ENCODE data around the gene ADIPOR2.

The ADIPOR2 gene

DNA sequence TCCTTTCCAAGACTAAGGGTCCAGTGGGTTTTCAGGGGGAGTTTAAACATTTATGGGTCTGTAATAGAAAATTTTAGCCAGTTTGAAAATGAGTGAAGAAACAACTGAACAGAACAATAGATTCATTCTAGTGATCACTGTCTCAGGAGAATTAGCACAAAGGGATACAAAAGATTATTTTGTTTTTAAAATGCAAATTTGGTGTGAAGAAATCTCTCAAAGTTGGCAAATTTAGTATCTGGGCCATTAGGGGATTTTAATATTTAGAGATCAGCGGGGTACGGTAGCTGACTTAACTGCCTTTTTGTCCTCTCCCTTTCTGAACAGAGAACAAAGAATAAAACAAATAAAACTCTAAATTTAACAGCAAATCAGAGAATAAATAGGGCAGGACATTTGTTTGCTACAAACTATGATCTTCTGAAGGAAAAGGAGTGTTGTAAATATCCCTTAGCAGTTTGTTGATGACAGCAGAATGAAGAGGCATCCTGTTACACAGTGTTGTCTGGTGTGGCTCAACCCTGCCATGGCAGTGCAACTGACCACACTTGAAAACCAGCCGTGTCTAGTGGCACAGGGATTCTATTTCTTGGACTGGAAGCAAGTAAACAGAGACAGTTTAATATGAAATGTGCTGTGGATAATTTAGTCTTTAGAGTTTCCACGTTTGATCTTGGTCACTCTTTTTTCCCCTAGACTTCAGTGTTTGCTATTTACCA lies 83.2 kb downstream of the ADIPOR2 start:
- DNase-seq (ENCODE audit: low spot score) = peak; percentile 58

DNA sequence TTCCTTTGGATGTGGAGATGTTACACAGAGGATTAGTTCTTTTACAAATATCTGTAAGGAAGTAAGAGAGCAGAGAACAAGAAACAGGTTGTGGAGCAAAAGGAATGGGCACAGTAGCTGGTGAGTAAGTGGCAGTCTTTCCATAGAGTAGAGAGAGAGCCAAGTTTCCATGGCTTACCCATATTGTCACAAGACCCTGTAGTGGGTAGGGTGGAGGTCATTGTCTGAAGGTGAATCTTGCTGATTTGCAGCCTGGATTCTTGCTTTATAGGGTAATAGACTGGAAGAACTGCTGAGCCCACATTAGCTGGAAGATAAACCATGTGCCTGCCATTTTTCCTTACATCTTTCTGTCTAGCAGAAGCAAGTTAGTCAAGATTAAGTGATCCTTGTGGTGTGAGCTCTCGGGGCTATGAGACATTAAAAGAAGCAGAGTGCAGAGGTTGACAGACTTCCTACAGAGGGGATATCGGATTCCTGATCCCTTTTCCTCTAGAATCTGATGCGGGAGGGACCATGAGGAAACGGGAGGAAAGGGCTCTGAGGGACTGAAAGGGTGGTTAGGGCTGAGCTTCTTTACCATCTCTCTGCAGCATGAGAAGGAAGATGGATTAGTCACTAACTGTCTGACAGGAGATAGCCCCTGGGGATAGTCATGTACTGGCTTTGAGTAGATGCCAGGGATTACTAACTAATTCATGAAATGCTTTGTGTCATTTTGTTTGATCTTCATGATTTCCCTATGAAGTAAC lies 85.5 kb downstream of the ADIPOR2 start:
- DNase-seq (ENCODE audit: low spot score) = no peak

DNA sequence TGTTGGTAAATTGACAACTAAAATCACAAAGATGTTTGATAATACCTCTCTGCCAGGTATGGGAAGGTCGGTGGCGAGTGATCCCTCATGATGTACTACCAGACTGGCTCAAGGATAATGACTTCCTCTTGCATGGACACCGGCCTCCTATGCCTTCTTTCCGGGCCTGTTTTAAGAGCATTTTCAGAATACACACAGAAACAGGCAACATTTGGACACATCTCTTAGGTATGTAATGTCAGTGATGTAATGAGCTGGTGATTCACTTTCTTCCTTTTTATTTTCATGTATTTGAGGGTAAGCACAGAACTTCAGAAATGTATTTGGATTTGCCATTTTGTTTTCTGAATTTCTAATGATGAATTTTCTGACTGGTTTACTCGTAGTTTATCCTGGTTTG lies 86.9 kb downstream of the ADIPOR2 start:
- DNase-seq (ENCODE audit: low spot score) = no peak

DNA sequence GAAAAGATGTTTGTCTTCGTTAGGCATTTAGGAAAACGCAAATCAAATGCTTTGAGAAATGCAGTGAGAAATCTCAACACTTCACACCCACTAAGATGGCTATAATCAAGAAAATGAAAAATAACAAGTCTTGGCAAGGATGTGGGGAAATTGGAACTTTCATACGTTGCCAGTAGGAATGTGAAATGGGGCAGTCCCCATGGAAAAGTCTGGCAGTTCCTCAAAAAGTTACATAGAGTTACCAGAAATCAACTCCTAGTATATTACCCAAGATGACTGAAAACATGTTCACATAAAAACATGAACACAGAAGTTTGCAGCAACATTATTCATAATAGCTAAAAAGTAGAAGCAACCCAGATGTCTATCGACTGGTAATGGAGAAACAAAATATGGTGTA lies 88.0 kb downstream of the ADIPOR2 start:
- DNase-seq (ENCODE audit: low spot score) = no peak

DNA sequence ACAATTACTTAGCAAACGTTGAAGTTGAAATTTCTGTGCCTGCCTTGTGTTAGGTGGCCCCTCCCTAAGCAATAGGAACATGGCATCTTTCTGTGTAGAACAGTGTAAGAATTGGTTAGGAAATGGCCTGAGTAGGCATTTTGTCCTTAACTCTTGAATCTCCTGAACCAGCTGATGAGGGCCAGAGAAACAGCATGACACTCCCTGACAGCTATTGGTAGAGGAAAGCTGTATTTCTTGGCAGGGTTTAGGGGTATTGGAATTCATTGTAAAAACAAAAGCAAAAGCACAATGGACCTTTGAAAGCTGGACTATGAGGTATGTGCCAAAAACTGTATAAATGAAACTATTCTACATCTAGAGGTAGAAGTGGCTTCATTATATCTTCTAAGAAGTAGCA lies 88.9 kb downstream of the ADIPOR2 start:
- peak; percentile 87 for DNase-seq (ENCODE audit: low spot score)

DNA sequence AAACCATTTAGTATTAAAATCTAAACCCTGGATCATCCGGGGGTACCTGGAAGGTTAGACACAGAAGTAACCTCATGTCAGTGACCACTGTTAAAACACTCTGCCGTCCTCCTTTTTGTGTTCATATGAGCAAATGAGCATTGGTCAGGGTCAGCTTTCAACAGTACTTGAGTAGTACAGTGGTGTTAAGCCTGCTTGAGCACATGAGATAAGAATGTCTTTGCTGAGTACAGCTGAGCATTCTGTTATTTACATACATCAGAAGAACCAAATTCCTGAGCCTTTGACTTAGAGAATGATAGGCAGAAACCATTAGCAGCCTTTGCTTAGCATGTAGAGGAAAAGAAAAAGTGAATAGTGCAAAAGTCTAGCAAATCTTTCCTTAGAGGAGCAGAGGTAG lies 90.9 kb downstream of the ADIPOR2 start:
- no peak for DNase-seq (ENCODE audit: low spot score)

DNA sequence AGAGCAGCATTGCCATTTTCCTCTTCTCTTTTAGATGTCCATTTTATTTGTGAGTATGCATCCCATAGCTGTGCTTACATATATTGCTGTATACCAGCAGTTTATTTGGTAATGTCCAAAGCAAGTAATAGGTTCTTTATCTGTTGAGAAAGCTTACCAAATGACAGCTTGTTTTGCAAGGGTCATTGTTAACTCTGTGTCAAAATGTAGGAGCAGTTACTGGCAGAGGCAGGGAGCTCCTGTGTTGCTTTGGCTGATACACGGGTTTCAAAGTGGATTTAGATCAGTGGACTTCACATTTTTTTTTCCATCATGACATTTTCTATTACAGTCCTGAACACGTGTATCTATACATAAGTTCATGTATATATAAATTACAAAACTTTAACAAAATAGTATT lies 91.3 kb downstream of the ADIPOR2 start:
- no peak for DNase-seq (ENCODE audit: low spot score)

DNA sequence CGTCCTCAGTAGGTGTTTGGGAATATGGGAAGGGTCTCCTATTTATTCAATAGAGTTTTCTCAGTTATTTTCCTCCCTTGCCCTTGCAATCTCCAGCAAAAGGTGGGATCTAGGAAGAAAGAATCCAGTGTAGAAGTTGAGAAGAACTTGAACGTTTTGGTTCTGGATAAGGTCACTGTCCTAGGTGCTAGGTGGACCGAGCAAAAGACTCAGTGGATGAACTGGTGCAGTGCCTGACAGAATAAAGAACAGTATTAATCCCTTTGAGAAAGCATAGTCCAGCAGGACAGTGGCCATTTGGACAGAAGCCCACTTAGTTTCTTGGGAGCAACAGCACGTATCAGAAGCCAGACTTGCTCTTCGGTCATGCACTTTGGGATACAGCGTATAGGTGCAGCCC lies 96.8 kb downstream of the ADIPOR2 start:
- DNase-seq (ENCODE audit: low spot score) = no peak

DNA sequence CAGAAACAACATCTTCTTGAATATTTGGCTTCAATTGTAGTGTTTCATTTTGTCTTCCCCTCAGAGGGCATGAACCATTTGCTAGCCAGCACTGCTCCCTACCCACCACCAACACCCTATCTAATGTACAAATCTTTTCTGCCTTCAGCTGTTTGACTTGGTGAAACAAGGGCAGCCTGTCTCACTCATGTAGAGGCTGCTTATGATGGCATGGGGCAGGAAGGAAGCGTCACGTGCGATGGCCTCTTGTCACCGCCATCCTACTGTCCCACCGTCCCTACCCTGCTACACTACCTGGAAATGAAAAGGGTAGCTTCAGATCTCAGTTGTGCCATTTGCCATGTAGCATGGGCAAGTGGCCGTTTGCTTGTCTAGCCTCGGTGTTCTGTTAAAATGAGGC lies 99.6 kb downstream of the ADIPOR2 start:
- no peak for DNase-seq (ENCODE audit: low spot score)

DNA sequence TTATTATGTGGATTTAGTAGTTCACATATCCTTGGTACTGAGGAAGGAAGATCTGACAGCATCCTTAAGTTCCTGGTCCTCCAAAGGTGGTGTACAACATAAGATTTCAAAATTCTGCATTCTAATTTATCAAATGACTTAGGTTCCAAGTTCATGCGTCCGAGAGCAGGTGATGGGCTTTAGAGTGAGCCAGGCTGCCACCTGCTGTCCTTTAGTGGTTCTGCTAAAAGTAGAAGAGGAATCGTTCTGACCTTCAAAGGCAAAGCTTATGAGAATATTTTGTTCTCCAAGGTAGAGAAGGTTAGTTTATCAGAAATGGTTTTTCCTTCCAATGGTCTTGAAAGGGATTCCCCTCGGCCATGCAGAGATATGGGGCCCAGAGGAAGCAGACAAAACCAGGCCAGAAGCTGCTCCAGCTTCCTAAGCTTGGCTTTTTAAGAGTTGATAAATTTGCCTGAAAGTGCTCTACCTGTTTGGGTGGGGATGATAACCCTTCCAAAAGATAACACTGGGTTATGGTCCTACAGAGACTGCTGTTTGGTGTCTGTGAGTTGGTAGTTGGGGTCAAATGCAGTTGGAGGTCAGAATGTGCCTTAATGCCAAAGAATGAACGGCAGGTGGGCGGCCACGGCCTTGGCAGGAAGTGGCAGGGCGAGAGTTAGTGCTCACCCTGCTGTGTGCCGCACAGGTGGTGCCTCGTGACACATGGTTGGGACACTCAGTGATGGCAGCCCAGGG lies 100.4 kb downstream of the ADIPOR2 start:
- DNase-seq (ENCODE audit: low spot score) = peak; percentile 75

DNA sequence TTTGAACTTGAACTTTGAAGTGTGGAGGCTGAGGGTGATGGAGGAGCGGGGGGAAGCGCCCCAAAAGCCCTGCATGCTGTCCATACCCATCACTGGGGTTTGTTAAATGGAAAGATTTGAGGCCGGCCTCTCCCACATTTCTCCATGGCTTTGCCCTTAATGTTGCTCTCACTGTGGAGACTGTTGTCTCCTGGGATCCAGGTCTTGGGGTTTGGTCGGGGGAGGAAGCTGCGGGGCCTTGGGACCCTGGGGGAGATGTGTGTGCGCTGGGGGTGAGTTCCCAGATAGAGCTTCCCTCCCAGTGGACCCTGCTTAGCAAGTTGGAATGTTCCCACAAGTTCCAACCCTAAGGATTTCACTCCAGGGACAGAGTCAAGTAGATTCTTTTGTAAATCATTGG lies 101.5 kb downstream of the ADIPOR2 start:
- DNase-seq (ENCODE audit: low spot score) = no peak

DNA sequence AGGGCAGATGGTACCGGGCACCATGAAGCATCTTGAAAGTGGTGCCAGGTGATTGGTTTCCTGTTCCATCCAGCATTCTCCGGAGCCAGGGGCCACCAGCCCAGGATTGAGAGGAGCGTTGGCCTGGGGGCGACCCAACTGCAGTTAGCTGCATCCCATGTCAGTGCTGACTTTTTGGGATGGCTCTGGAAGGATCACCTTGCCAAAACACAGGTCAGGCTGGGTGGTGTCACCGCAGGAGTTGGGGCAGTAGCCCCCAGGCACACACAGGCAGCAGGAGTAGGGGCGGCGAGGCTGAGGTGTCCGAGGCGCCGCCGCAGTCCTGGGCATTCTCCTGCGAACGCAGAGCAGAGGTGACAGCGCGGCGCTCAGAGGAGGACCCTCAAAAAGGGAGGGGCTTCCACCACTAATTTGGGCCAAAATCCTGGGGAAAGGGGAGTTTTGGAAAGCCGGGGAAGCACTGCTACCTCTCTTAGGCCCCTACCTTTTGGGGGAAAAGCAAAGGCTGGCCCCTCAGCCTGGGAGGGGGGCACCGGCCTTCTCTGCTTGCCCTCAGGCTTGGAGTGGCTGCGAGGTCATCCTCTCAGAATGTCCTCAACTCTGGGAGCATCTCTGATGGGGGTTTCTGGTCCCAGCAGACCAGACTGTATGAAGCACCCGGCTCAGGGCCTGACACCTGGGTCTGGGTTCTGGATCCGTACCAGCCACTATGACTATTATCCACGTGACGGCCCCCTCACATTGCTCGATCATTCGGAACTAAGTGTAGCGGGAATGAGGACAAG lies 102.7 kb downstream of the ADIPOR2 start:
- DNase-seq (ENCODE audit: low spot score) = no peak

DNA sequence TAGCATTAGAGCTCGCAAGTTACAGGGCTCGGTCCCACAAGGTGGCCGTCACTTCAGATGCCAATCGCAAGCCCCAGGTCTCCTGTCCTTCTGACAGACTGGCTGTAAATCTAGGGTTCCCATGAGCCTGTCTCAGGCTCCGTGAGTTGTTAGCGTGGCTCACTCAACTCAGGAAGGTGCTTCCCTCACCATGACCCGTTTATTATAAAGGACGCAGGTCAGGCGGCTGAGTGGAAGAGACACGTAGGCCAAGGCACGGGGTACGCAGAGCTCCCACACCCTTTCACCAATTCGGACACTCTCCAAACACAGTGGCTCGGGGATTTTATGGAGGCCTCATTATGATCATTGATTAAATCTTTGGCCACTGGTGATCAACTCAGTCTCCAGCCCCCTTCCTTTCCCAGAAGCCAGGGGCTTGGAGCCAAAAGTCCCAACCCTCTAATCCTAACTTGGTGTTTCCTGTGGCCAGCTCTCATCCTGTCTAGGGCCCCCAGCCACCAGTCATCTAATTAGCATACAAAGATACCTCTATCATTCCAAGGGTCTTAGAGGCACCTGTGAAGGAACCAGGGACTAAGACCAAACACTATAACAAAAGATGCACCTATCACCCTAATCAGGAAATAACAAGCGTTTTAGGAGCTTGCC lies 103.7 kb downstream of the ADIPOR2 start:
- DNase-seq (ENCODE audit: low spot score) = no peak

DNA sequence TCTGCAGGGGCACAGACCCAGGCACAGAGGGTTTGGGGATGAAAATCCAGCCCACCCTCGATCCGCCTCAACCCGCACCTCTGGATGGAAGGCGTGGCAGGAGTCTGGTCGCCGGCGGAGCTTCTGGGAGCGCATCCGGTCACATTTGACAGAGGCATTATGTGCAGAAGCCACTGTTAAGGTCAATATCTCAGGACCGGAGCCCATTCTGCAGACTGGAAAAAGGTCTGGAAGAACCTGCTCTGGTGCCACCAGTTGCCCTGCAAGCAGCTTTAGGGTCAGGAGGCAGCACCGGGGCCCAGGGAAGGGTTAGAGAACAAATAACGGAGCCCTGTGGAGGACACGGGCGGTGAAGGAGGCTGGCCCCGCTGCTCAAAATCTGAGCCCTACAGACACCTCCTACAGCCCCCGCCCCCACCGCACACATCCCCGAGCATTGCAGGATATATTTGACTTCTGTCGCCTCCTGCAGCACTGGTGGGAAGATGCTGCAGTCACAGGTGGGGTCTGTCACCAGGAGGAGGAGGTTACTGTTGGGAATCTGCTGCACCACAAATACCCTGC lies 104.4 kb downstream of the ADIPOR2 start:
- DNase-seq (ENCODE audit: low spot score) = no peak

DNA sequence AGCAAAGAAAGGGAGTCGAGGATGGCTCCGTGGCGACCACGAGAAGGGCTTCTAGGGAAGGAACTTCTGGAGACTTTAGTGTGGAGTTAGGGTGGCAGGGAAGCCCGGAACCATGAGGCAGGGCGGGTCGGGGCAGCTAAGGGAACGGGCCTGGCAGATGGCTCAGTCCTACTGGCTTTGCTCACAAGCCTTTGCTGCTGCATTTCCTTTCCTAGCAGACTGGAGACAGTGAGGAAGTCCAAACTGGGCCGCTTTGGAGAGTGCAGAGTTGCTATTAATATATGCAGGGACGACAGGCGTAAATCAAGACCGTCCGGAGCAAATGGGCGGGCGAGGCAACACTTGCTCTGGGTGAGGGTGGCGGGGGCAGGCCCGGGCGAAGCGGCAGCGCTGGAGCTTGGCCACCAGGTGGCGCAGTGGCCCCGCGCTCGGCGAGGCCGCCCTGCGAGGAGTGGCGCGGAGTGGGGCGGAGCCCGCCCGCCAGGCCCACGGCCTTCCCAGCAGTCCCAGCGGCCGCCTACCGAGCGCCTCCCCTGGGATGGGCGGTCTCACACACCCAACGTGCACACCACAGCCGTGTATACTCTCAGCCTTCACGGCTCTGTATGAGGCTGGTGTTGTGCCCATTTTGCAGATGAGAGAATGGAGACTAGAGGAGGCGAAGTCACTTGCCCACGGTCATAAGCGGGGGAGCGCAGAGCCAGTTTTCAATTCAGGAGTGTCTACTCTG lies 105.1 kb downstream of the ADIPOR2 start:
- peak; percentile 91 for DNase-seq (ENCODE audit: low spot score)

DNA sequence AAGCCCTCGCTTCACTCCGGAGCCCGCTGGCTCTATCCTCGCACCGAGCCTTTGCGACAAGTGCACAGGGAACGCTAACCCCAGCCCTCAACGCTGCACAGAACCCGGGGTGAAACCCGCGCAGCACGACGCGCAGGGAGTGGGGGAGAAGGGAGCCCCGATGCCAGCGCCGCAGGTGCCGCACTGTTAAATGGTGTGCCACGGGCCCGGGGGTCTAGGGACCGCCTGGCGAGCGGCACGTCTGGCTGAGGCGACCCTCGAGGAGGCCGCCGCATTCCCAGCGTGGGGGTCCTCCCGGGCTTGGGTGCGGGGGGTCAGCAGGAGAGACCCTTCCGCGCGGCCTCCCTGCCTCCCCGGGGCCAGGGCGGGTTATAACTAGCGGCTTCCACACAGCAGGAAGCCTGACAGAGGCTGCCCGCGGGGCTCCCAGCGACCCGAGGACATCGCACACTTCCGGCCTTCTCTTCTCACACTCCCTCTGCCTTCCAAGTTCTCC lies 105.7 kb downstream of the ADIPOR2 start:
- DNase-seq (ENCODE audit: low spot score) = no peak

DNA sequence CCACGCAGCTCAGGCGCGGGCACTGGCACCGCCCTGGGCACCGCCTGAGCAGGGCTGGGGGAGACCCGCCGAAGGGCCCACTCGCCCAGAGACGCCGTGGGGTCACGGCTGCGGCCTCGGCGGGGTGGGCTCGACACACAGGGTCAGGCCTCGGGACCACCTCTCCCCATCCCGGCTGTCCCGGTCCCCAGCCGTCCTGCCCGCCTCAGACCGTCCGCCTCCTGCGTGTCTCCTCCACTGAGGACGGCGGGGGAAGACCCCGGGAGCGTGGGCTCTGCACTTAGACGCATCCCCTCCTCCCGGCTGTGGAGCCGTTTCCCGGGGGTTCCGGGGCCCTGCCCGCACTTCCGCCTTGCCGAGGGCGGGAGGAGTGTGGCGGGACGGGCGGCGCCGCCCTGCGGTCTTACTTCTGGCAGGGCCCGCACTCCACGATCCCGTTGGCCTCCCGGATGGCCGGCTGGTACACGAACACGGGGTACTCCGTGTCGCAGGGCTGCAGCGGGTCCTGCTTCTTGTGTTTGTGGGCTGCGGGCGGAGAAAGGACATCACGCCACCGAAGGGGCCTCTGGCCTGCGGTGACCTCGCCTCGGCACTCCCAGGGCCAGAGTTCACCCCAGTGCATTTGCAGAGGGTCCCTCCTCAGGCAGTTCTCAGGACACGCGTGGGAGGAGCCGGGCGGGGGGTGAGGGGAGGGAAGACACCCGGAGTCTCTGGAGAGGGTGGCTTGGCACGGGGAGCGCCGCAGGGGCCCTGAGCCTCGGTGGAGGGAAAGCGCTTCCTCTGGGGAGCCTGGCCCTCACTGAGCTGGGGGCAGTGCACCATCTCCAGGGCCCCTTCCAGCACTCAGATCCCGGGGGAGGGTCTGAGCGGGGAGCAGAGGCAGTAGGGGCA lies 106.4 kb downstream of the ADIPOR2 start:
- DNase-seq (ENCODE audit: low spot score) = no peak

DNA sequence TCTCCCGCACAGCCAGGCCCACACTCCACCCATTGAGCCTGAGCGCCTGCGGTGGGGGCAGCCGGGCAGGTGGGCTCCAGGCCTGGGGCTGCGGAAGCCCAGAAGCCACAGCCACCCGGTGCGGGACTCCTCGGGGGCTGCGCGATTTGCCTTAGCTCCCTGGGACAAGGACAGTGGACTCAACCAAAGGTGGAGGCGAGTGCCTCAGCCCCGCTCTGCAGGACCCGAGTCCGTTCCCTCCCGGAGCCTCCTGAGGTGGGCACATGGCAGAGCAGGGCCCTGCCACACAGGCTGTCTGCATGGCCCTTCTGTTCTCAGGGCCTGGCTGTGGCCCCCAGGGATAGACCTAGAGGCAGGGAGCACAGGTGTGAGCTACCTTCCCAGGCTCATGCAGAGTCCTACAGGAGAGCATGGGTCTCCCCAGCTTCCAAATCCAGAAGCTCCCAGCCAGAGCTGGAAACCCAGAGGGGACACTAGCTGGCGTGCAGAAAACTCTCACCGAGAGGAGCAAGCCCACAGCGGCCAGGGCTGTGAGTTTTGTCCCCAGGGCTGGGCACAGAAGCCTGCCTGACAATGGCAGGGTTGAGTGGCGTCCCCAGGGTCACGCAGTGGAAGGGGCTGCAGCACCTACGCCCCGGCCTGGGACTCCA lies 107.2 kb downstream of the ADIPOR2 start:
- DNase-seq (ENCODE audit: low spot score) = no peak

DNA sequence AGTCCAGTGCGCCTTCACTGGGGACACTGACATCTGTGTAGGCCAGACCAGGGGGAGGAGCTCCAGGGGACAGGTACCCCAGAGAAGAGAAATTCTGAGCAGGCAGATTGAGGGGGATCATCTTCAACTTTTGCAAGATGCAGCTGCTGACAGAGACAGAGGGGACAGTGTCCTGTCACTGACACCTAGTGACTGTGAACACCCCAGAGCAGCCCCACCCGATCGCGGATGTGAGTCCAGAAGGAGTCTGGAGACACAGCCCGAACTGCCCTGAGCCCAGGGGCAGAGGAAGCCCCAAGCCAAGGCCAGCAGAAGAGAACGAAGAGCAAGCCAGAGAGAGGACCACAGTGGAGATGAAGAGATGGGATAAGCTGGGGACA lies 107.8 kb downstream of the ADIPOR2 start:
- no peak for DNase-seq (ENCODE audit: low spot score)

Measured in putamen (tissue), 1 donor.